ENCODE data around the gene PSEN1. TPM values are rescaled to one million over a fixed set of nuclear protein-coding genes. Genes with fewer than 3 reads are reported as not detected.

PSEN1 gene
- total and polyA plus RNA-seq, 2 of the 8 experiments (the other 6 are each of a cell fraction or from before 2014, with no cell fraction given), result 10.1 to 38.7 TPM

- no peaks in the 10 kb centered on the region for H3K27me3 ChIP-seq (replicated peaks in 1 of 4; ENCODE audit: control insufficient read depth in 3 of 4, extremely low read depth in 1 of 4, insufficient read depth in 3 of 4, low read length in 3 of 4)
- H3K23ac ChIP-seq (ENCODE audit: insufficient read length), result no peak overlapping the region
- H2BK20ac ChIP-seq (ENCODE audit: low read length), result no peak overlapping the region
- no peak overlapping the region for H3K4me3 ChIP-seq (ENCODE audit: extremely low read depth in 1 of 4, insufficient read depth in 2 of 4, low read depth in 3 of 4, low read length in 4 of 4)
- no peak overlapping the region for H2AFZ ChIP-seq (ENCODE audit: low read length)
- no peak overlapping the region for H3K4ac ChIP-seq (replicated peaks; ENCODE audit: insufficient read length, low read depth, low read length)
- H2BK15ac ChIP-seq (ENCODE audit: low read length), result no peak overlapping the region
- H3K14ac ChIP-seq (ENCODE audit: insufficient read length), result no peak overlapping the region
- CTCF ChIA-PET (ENCODE audit: partially characterized antibody), result no interaction called here
- no peak overlapping the region for H3K4me2 ChIP-seq (ENCODE audit: insufficient read depth in 1 of 2, low read depth in 2 of 2, low read length in 2 of 2)
- H3K4me1 ChIP-seq (replicated peaks in 1 of 4; ENCODE audit: control insufficient read depth in 3 of 4, insufficient read depth in 4 of 4, low read length in 3 of 4), result no peaks in the 10 kb centered on the region
- no peaks in the 10 kb centered on the region for H3K79me1 ChIP-seq (ENCODE audit: low read depth, low read length)
- H2BK5ac ChIP-seq (ENCODE audit: low read depth, low read length), result no peak overlapping the region
- no peak overlapping the region for H3K56ac ChIP-seq (replicated peaks; ENCODE audit: insufficient read length, low read depth, low read length)
- H2AK5ac ChIP-seq (ENCODE audit: low read depth, low read length), result no peak overlapping the region
- no peaks in the 10 kb centered on the region for H3K9me3 ChIP-seq (ENCODE audit: insufficient read depth in 2 of 2, low read depth in 1 of 2, low read length in 1 of 2)
- no peaks in the 10 kb centered on the region for H3K23me2 ChIP-seq (ENCODE audit: low read depth, low read length)
- H4K8ac ChIP-seq (ENCODE audit: extremely low read depth, insufficient read depth, low read length), result no peak overlapping the region
- no peak overlapping the region for H4K5ac ChIP-seq (ENCODE audit: insufficient read length, low read depth, low read length)
- no peak overlapping the region for H2BK12ac ChIP-seq (ENCODE audit: low read depth, low read length)
- 93% methylated on average over 2 of the region's 2 CpGs; no CpG with 5 or more reads in 1 of the 2 experiments for WGBS, 2 experiments (ENCODE audit: extremely low coverage in 1 of 2, insufficient coverage in 1 of 2, insufficient read length in 1 of 2, insufficient replicate concordance in 2 of 2, low coverage in 1 of 2, low lambda C conversion rate in 2 of 2, missing lambda C conversion rate in 1 of 2)
- no peak for DNase-seq (ENCODE audit: low read depth in 1 of 2, low spot score in 2 of 2)
- H4K20me1 ChIP-seq (replicated peaks in 1 of 2; ENCODE audit: control insufficient read depth in 1 of 2, insufficient read depth in 2 of 2, low read length in 2 of 2), result peaks cover 0 to 1% of the 10 kb centered on the region in 2 experiments
- TF ChIP-seq KDM1A (IDR thresholded peaks at IDR 0.05; ENCODE audit: borderline replicate concordance, low read length) (no peak), CREB1 (IDR thresholded peaks at IDR 0.05) (no peak), KDM4A (IDR thresholded peaks at IDR 0.05; ENCODE audit: low read depth, low read length, severe bottlenecking) (no peak), BCL11A (IDR thresholded peaks at IDR 0.05; ENCODE audit: low read depth in 2 of 2, low read length in 2 of 2) (no peak), PHF8 (conservative IDR thresholded peaks at IDR 0.05; ENCODE audit: low read depth, low read length) (no peak), SIRT6 (IDR thresholded peaks at IDR 0.05; ENCODE audit: low read length) (no peak)
- no peak overlapping the region for H4K91ac ChIP-seq (replicated peaks; ENCODE audit: insufficient read length, low read length)
- H3K18ac ChIP-seq (ENCODE audit: extremely low read depth, low read length), result no peak overlapping the region
- H3K79me2 ChIP-seq (ENCODE audit: control insufficient read depth in 1 of 2, insufficient read depth in 2 of 2, low read length in 2 of 2), result peaks cover 0 to 18% of the 10 kb centered on the region in 2 experiments; a peak in 3 of 4 replicates
- FAIRE-seq, result no peak
- H2BK120ac ChIP-seq (replicated peaks; ENCODE audit: low read depth, low read length), result no peak overlapping the region
- H3K36me3 ChIP-seq (ENCODE audit: control insufficient read depth in 2 of 4, insufficient read depth in 4 of 4, low read length in 3 of 4), result peaks cover 2 to 24% (median 6%) of the 10 kb centered on the region in 4 experiments; a peak in 7 of 8 replicates
- no peak overlapping the region for H3K27ac ChIP-seq (ENCODE audit: low read depth, low read length)
- POLR2A ChIA-PET (ENCODE audit: partially characterized antibody), result interaction anchor here (2.0 kb wide), 1 partner anchor 91 kb away, joined by 5 read pairs; the partner anchor contains the start of gene RBM25
- no peak overlapping the region for H3K9ac ChIP-seq (replicated peaks in 1 of 4; ENCODE audit: extremely low read depth in 1 of 4, low read depth in 3 of 4, low read length in 3 of 4)
Observed at GRCh38 chr14:73149753-73150152, 13.4 kb downstream of the PSEN1 start.

Data from H1 (cell line).